Neural cell (in vitro differentiated cells): ENCODE data around the gene C3orf70. TPM values are rescaled to one million over a fixed set of nuclear protein-coding genes. Genes with fewer than 3 reads are reported as not detected.

Experiments
- H2AFZ ChIP-seq: fragments of 200-600, 300-800 bp; sonication (generic), shearing (Covaris generic); 2 replicates; pipeline ENCODE4 v1.6.0; 2014; ENCODE audit warnings: low read depth, mild to moderate bottlenecking, antibody characterized with exemption, low read length, moderate library complexity
- H3F3A ChIP-seq: fragments of 200-600 bp; shearing (Covaris generic); 2 replicates; pipeline ENCODE4 v1.6.1; 2016; ENCODE audit warnings: mild to moderate bottlenecking, moderate library complexity, mixed read lengths, antibody characterized with exemption, low read length; ENCODE audit not compliant: insufficient read depth, poor library complexity, severe bottlenecking
- H3K27ac ChIP-seq: fragments of 200-600, 300-800 bp; sonication (generic), shearing (Covaris generic); 2 replicates; pipeline ENCODE4 v1.5.1; 2014; ENCODE audit warnings: mild to moderate bottlenecking, low read length, moderate library complexity
- H3K27me3 ChIP-seq: fragments of 300-800, 200-600 bp; sonication (generic), shearing (Covaris generic); 2 replicates; pipeline ENCODE4 v1.6.0; 2014; ENCODE audit warnings: mild to moderate bottlenecking, low read depth, low read length, moderate library complexity; ENCODE audit not compliant: insufficient read depth
- H3K36me3 ChIP-seq: fragments of 300-800, 200-600 bp; sonication (generic), shearing (Covaris generic); 2 replicates; pipeline ENCODE4 v1.5.1; 2014; ENCODE audit warnings: mild to moderate bottlenecking, antibody characterized with exemption, low read length, moderate library complexity; ENCODE audit not compliant: insufficient read depth
- H3K4me2 ChIP-seq: fragments of 300-800, 200-600 bp; sonication (generic), shearing (Covaris generic); 2 replicates; pipeline ENCODE4 v1.6.0; 2014; ENCODE audit warnings: mild to moderate bottlenecking, low read length
- H3K4me3 ChIP-seq: fragments of 300-800, 200-600 bp; sonication (generic), shearing (Covaris generic); 2 replicates; pipeline ENCODE4 v1.5.1; 2014; ENCODE audit warnings: mild to moderate bottlenecking, low read length, moderate library complexity
- H3K79me2 ChIP-seq: fragments of 200-600 bp; shearing (Covaris generic); replicated peaks from 2 replicates; pipeline ENCODE4 v1.6.0; 2014; ENCODE audit warnings: mild to moderate bottlenecking, low read length, moderate library complexity; ENCODE audit not compliant: insufficient read depth
- H3K9ac ChIP-seq: fragments of 300-800, 200-600 bp; sonication (generic), shearing (Covaris generic); 2 replicates; pipeline ENCODE4 v1.6.1; 2016; ENCODE audit warnings: mild to moderate bottlenecking, low read length, mixed read lengths
- H3K9me2 ChIP-seq: fragments of 200-600 bp; shearing (Covaris generic); 2 replicates; pipeline ENCODE4 v1.6.1; 2016; ENCODE audit warnings: mild to moderate bottlenecking, low read length, mixed read lengths; ENCODE audit not compliant: insufficient read depth
- H3K9me3 ChIP-seq: fragments of 200-600, 300-800 bp; sonication (generic), shearing (Covaris generic); 2 replicates; pipeline ENCODE4 v1.6.1; 2016; ENCODE audit warnings: mild to moderate bottlenecking, mixed run types, low read length, moderate library complexity, mixed read lengths
- H4K20me1 ChIP-seq: fragments of 200-600 bp; shearing (Covaris generic); 2 replicates; pipeline ENCODE4 v1.6.1; 2016; ENCODE audit warnings: mild to moderate bottlenecking, mixed run types; ENCODE audit not compliant: insufficient read depth
- EZH2 ChIP-seq: fragments of 200-600, 300-800 bp; shearing (Covaris generic), sonication (generic); IDR thresholded peaks from 2 replicates; pipeline ENCODE4 v1.6.1; 2014; ENCODE audit warnings: antibody characterized with exemption, low read length, borderline replicate concordance, mild to moderate bottlenecking; ENCODE audit not compliant: insufficient read depth, poor library complexity, severe bottlenecking
- MXI1 ChIP-seq: fragments of 450-650 bp; conservative IDR thresholded peaks from 2 replicates; pipeline ENCODE4 v1.6.1; 2014; ENCODE audit warnings: antibody characterized with exemption, mild to moderate bottlenecking; ENCODE audit not compliant: poor library complexity, severe bottlenecking
- POLR2AphosphoS5 ChIP-seq: IDR thresholded peaks from 2 replicates; pipeline ENCODE4 v1.6.1; 2012
- RAD21 ChIP-seq: fragments of 450-650 bp; conservative IDR thresholded peaks from 2 replicates; pipeline ENCODE4 v1.6.1; 2014; ENCODE audit warnings: antibody characterized with exemption, mild to moderate bottlenecking, moderate library complexity
- TAF1 ChIP-seq: IDR thresholded peaks from 2 replicates; pipeline ENCODE4 v1.6.1; 2012; ENCODE audit warnings: low read depth
- polyA plus RNA-seq: library from polyadenylated mRNA; depleted of rRNA; stranded (reverse); fragments of >200 nt; gene quantifications from 2 replicates; pipeline ENCODE4 v1.2.3, GENCODE V29; 2014
- TF ChIP-seq, protein P1 (sequence below): fragments of 450-650 bp; IDR thresholded peaks from 2 replicates; pipeline ENCODE4 v1.5.1; 2014; ENCODE audit warnings: antibody characterized with exemption, mild to moderate bottlenecking, moderate library complexity; ENCODE audit not compliant: poor library complexity, severe bottlenecking
- TF ChIP-seq, protein P2 (sequence below): IDR thresholded peaks from 2 replicates; pipeline ENCODE4 v1.6.1; 2012; ENCODE audit warnings: borderline replicate concordance

Gene C3orf70
- polyA plus RNA-seq, 1 donor from 2014 or later: 3.4 TPM

DNA sequence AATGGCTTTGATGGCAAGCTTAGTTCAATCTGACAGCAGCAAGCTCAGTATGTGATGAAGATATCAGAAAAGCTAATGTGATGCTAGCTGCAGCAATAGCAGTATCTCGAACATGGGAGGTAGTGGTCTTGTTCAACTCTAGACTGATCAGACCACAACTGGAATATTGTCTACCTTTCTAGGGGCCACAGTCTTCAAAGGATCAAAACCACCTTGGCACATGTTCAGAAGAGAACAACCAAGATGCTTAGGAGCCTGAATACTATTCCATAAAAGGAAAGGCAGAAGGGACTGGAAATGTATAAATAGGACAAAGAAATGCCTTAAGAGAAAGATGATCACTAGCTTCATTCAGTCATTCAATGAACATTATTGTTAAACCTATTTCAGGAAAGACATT, 2.3 kb downstream of the C3orf70 start:
- no peak overlapping the region for H3K27ac ChIP-seq
- no peaks in the 10 kb centered on the region for H3K9me3 ChIP-seq
- H3K36me3 ChIP-seq: no peaks in the 10 kb centered on the region
- H3K4me3 ChIP-seq: peak overlapping the region; percentile 81
- no peaks in the 10 kb centered on the region for H3F3A ChIP-seq
- no peak overlapping the region for H2AFZ ChIP-seq
- H3K79me2 ChIP-seq: no peaks in the 10 kb centered on the region
- TF ChIP-seq TAF1: no peak
- TF ChIP-seq, protein P1, sequence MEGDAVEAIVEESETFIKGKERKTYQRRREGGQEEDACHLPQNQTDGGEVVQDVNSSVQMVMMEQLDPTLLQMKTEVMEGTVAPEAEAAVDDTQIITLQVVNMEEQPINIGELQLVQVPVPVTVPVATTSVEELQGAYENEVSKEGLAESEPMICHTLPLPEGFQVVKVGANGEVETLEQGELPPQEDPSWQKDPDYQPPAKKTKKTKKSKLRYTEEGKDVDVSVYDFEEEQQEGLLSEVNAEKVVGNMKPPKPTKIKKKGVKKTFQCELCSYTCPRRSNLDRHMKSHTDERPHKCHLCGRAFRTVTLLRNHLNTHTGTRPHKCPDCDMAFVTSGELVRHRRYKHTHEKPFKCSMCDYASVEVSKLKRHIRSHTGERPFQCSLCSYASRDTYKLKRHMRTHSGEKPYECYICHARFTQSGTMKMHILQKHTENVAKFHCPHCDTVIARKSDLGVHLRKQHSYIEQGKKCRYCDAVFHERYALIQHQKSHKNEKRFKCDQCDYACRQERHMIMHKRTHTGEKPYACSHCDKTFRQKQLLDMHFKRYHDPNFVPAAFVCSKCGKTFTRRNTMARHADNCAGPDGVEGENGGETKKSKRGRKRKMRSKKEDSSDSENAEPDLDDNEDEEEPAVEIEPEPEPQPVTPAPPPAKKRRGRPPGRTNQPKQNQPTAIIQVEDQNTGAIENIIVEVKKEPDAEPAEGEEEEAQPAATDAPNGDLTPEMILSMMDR: no peak
- no peak for TF ChIP-seq RAD21
- TF ChIP-seq, protein P2, sequence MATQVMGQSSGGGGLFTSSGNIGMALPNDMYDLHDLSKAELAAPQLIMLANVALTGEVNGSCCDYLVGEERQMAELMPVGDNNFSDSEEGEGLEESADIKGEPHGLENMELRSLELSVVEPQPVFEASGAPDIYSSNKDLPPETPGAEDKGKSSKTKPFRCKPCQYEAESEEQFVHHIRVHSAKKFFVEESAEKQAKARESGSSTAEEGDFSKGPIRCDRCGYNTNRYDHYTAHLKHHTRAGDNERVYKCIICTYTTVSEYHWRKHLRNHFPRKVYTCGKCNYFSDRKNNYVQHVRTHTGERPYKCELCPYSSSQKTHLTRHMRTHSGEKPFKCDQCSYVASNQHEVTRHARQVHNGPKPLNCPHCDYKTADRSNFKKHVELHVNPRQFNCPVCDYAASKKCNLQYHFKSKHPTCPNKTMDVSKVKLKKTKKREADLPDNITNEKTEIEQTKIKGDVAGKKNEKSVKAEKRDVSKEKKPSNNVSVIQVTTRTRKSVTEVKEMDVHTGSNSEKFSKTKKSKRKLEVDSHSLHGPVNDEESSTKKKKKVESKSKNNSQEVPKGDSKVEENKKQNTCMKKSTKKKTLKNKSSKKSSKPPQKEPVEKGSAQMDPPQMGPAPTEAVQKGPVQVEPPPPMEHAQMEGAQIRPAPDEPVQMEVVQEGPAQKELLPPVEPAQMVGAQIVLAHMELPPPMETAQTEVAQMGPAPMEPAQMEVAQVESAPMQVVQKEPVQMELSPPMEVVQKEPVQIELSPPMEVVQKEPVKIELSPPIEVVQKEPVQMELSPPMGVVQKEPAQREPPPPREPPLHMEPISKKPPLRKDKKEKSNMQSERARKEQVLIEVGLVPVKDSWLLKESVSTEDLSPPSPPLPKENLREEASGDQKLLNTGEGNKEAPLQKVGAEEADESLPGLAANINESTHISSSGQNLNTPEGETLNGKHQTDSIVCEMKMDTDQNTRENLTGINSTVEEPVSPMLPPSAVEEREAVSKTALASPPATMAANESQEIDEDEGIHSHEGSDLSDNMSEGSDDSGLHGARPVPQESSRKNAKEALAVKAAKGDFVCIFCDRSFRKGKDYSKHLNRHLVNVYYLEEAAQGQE: no peak
- TF ChIP-seq EZH2: no peak
- no peak for TF ChIP-seq POLR2AphosphoS5
- no peaks in the 10 kb centered on the region for H3K9me2 ChIP-seq
- H3K9ac ChIP-seq: no peak overlapping the region
- peaks cover 29% of the 10 kb centered on the region for H3K27me3 ChIP-seq
- peak overlapping the region; percentile 47 for H3K4me2 ChIP-seq
- no peaks in the 10 kb centered on the region for H4K20me1 ChIP-seq

DNA sequence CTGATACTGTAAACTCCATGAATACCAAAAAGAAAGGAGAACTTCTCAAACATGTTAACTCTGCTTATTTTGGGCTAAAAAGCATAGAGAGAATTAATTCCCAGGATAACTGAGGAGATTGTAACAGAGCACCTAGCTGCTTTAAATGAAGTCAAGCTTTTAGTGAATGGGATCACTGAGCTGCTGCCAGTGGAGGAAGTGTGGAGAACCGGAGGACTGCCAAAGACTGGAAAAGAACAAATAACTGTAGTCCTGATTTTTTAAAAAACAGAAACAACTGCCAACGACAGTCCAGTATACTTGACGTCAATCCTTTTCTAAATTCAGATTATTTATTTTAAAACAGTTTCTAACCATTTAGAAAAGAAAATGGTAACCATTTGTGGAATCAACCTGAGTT, 3.3 kb downstream of the C3orf70 start:
- no peak for TF ChIP-seq MXI1
- no peak for TF ChIP-seq POLR2AphosphoS5
- TF ChIP-seq, protein P1: no peak
- no peaks in the 10 kb centered on the region for H3K9me3 ChIP-seq
- no peaks in the 10 kb centered on the region for H3F3A ChIP-seq
- H3K4me2 ChIP-seq: peak overlapping the region; percentile 47
- no peak overlapping the region for H2AFZ ChIP-seq
- H4K20me1 ChIP-seq: no peaks in the 10 kb centered on the region
- H3K27ac ChIP-seq: no peak overlapping the region
- H3K27me3 ChIP-seq: peaks cover 29% of the 10 kb centered on the region
- no peak overlapping the region for H3K4me3 ChIP-seq
- no peaks in the 10 kb centered on the region for H3K9me2 ChIP-seq
- H3K36me3 ChIP-seq: no peaks in the 10 kb centered on the region
- no peaks in the 10 kb centered on the region for H3K79me2 ChIP-seq
- H3K9ac ChIP-seq: no peak overlapping the region
